ENCODE results near the gene MAPK10.
A peak's percentile ranks its signal among the peaks of the same experiment; 100 is the strongest.
"Not testable (repeated sequence)": the region's sequence is repeated elsewhere in the genome, so short reads cannot be mapped to it uniquely, and the experiment has no call there.

Gene MAPK10

GRCh38 chr4:86338521-86338920 lies 21.3 kb downstream of the MAPK10 start:
- DNase-seq: no peak

- no peak for DNase-seq
These were observed 25.7 kb downstream of the MAPK10 start for GRCh38 chr4:86334020-86334750.

GRCh38 chr4:86333236-86333635 lies 26.6 kb downstream of the MAPK10 start:
- DNase-seq: no peak

- DNase-seq: no peak
These were observed 28.7 kb downstream of the MAPK10 start for GRCh38 chr4:86330961-86331742.

GRCh38 chr4:86330411-86330810 lies 29.4 kb downstream of the MAPK10 start:
- DNase-seq: not testable (repeated sequence)

GRCh38 chr4:86329431-86329830 lies 30.4 kb downstream of the MAPK10 start:
- no peak for DNase-seq

GRCh38 chr4:86326400-86326799 lies 33.5 kb downstream of the MAPK10 start:
- no peak for DNase-seq

- DNase-seq: no peak
These were observed 40.5 kb downstream of the MAPK10 start for GRCh38 chr4:86319390-86319789.

- DNase-seq: no peak
These were observed 44.3 kb downstream of the MAPK10 start for GRCh38 chr4:86315579-86315978.

- DNase-seq: no peak
These were observed 46.2 kb downstream of the MAPK10 start for GRCh38 chr4:86313656-86314055.

- no peak for DNase-seq
These were observed 52.4 kb downstream of the MAPK10 start for GRCh38 chr4:86307432-86307831.

GRCh38 chr4:86306816-86307215 lies 53.0 kb downstream of the MAPK10 start:
- no peak for DNase-seq

- no peak for DNase-seq
These were observed 57.0 kb downstream of the MAPK10 start for GRCh38 chr4:86302830-86303229.

GRCh38 chr4:86302251-86302650 lies 57.6 kb downstream of the MAPK10 start:
- DNase-seq: peak; percentile 66

- DNase-seq: no peak
These were observed 59.3 kb downstream of the MAPK10 start for GRCh38 chr4:86300516-86300915.

- DNase-seq: no peak
These were observed 63.0 kb downstream of the MAPK10 start for GRCh38 chr4:86296865-86297264.

GRCh38 chr4:86294883-86295282 lies 65.0 kb downstream of the MAPK10 start:
- no peak for DNase-seq

- DNase-seq: no peak
These were observed 68.7 kb downstream of the MAPK10 start for GRCh38 chr4:86291180-86291579.

- no peak for DNase-seq
These were observed 73.1 kb downstream of the MAPK10 start for GRCh38 chr4:86286726-86287125.

GRCh38 chr4:86283371-86283770 lies 76.5 kb downstream of the MAPK10 start:
- no peak for DNase-seq

GRCh38 chr4:86280246-86280645 lies 79.6 kb downstream of the MAPK10 start:
- no peak for DNase-seq

GRCh38 chr4:86279293-86279960 lies 80.4 kb downstream of the MAPK10 start:
- DNase-seq: no peak

- DNase-seq: no peak
These were observed 81.7 kb downstream of the MAPK10 start for GRCh38 chr4:86278126-86278525.

- DNase-seq: no peak
These were observed 85.2 kb downstream of the MAPK10 start for GRCh38 chr4:86274642-86275041.
